Body of pancreas (tissue), 4 donors: Measurements from ENCODE around the gene ATOH1.

ENCODE experiments used
- POLR2A ChIP-seq, 3 donors: fragments of 450-650 bp; IDR thresholded peaks; one replicate each; pipeline ENCODE4 v1.6.1; 2016; ENCODE audit warnings: antibody characterized with exemption in 3 of 3, mild to moderate bottlenecking in 2 of 3
- TF ChIP-seq, protein P1 (sequence below), 7 experiments: fragments of 450-650 bp in 4 of 7; fragments of 200-600 bp in 3 of 7; sonication (generic) in 3 of 7; IDR thresholded peaks; one replicate each; pipeline ENCODE4 v1.5.1; 2016 to 2019; ENCODE audit warnings: antibody characterized with exemption in 7 of 7

GRCh38 chr4:93779228-93779627 is 49.3 kb upstream of the ATOH1 start:
- TF ChIP-seq, protein P1, sequence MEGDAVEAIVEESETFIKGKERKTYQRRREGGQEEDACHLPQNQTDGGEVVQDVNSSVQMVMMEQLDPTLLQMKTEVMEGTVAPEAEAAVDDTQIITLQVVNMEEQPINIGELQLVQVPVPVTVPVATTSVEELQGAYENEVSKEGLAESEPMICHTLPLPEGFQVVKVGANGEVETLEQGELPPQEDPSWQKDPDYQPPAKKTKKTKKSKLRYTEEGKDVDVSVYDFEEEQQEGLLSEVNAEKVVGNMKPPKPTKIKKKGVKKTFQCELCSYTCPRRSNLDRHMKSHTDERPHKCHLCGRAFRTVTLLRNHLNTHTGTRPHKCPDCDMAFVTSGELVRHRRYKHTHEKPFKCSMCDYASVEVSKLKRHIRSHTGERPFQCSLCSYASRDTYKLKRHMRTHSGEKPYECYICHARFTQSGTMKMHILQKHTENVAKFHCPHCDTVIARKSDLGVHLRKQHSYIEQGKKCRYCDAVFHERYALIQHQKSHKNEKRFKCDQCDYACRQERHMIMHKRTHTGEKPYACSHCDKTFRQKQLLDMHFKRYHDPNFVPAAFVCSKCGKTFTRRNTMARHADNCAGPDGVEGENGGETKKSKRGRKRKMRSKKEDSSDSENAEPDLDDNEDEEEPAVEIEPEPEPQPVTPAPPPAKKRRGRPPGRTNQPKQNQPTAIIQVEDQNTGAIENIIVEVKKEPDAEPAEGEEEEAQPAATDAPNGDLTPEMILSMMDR (IDR thresholded peaks at IDR 0.05), result no peak
- TF ChIP-seq POLR2A (IDR thresholded peaks at IDR 0.05), result no peak
